Stimulated activated CD4-positive, alpha-beta T cell treated with anti-CD3 and anti-CD28 coated beads, TNF-alpha, amount 100 ng/mL, for 1 hour (primary cell): ENCODE results near the gene FANCF.

Source experiments
- DNase-seq, 3 donors: peaks; one replicate each; pipeline ENCODE4 v3.0.0-alpha.2; 2020; ENCODE audit warnings: low read depth in 3 of 3, low spot score in 1 of 3

The FANCF gene

GRCh38 chr11:22626573-22627239 is 1.1 kb upstream of the FANCF start:
- no peak for DNase-seq

GRCh38 chr11:22624742-22625447 is 728 bp downstream of the FANCF start:
- DNase-seq: peak in 2 of 3 donors; percentile 38 to 48

GRCh38 chr11:22617868-22618267 is 7.8 kb downstream of the FANCF start:
- DNase-seq: no peak

- no peak for DNase-seq
Measured at GRCh38 chr11:22603933-22604332, 21.7 kb downstream of the FANCF start.

- DNase-seq: no peak
Measured at GRCh38 chr11:22602504-22602903, 23.1 kb downstream of the FANCF start.

- DNase-seq: no peak
Measured at GRCh38 chr11:22599458-22599857, 26.2 kb downstream of the FANCF start.

- no peak for DNase-seq
Measured at GRCh38 chr11:22597062-22597461, 28.6 kb downstream of the FANCF start.

- no peak for DNase-seq
Measured at GRCh38 chr11:22584976-22585375, 40.6 kb downstream of the FANCF start.

GRCh38 chr11:22583963-22584492 is 41.6 kb downstream of the FANCF start:
- no peak for DNase-seq

- DNase-seq: no peak
Measured at GRCh38 chr11:22582151-22582410, 43.5 kb downstream of the FANCF start.

- no peak for DNase-seq
Measured at GRCh38 chr11:22581354-22582150, 44.1 kb downstream of the FANCF start.

GRCh38 chr11:22577854-22578253 is 47.8 kb downstream of the FANCF start:
- no peak for DNase-seq
